ENCODE results near the gene CHD6.

Gene CHD6

GRCh38 chr20:41508335-41508734 is 109.8 kb downstream of the CHD6 start:
- in situ Hi-C loops (cut with MboI; ENCODE audit: low sequenced_read_pairs): no loop called here

GRCh38 chr20:41507851-41508250 is 110.3 kb downstream of the CHD6 start:
- in situ Hi-C loops (cut with MboI; ENCODE audit: low sequenced_read_pairs): no loop called here

GRCh38 chr20:41507436-41507835 is 110.7 kb downstream of the CHD6 start:
- in situ Hi-C loops (cut with MboI; ENCODE audit: low sequenced_read_pairs): no loop called here

GRCh38 chr20:41506192-41506915 is 111.8 kb downstream of the CHD6 start:
- in situ Hi-C loops (cut with MboI; ENCODE audit: low sequenced_read_pairs): no loop called here

GRCh38 chr20:41505184-41505583 is 113.0 kb downstream of the CHD6 start:
- in situ Hi-C loops (cut with MboI; ENCODE audit: low sequenced_read_pairs): no loop called here

- in situ Hi-C loops (cut with MboI; ENCODE audit: low sequenced_read_pairs): no loop called here
Observed at GRCh38 chr20:41501376-41501775, 116.8 kb downstream of the CHD6 start.

- in situ Hi-C loops (cut with MboI; ENCODE audit: low sequenced_read_pairs): no loop called here
Observed at GRCh38 chr20:41499961-41500725, 118.0 kb downstream of the CHD6 start.

- in situ Hi-C loops (cut with MboI; ENCODE audit: low sequenced_read_pairs): no loop called here
Observed at GRCh38 chr20:41499064-41499463, 119.1 kb downstream of the CHD6 start.

- in situ Hi-C loops (cut with MboI; ENCODE audit: low sequenced_read_pairs): no loop called here
Observed at GRCh38 chr20:41497186-41497895, 120.8 kb downstream of the CHD6 start.

- in situ Hi-C loops (cut with MboI; ENCODE audit: low sequenced_read_pairs): no loop called here
Observed at GRCh38 chr20:41494451-41494850, 123.7 kb downstream of the CHD6 start.

- in situ Hi-C loops (cut with MboI; ENCODE audit: low sequenced_read_pairs): no loop called here
Observed at GRCh38 chr20:41483553-41483930, 134.6 kb downstream of the CHD6 start.

GRCh38 chr20:41482647-41483552 is 135.3 kb downstream of the CHD6 start:
- in situ Hi-C loops (cut with MboI; ENCODE audit: low sequenced_read_pairs): no loop called here

GRCh38 chr20:41480054-41480770 is 138.0 kb downstream of the CHD6 start:
- in situ Hi-C loops (cut with MboI; ENCODE audit: low sequenced_read_pairs): no loop called here

- in situ Hi-C loops (cut with MboI; ENCODE audit: low sequenced_read_pairs): no loop called here
Observed at GRCh38 chr20:41479113-41479512, 139.1 kb downstream of the CHD6 start.

- in situ Hi-C loops (cut with MboI; ENCODE audit: low sequenced_read_pairs): no loop called here
Observed at GRCh38 chr20:41478026-41478425, 140.2 kb downstream of the CHD6 start.

GRCh38 chr20:41476446-41476845 is 141.7 kb downstream of the CHD6 start:
- in situ Hi-C loops (cut with MboI; ENCODE audit: low sequenced_read_pairs): no loop called here

- in situ Hi-C loops (cut with MboI; ENCODE audit: low sequenced_read_pairs): no loop called here
Observed at GRCh38 chr20:41476013-41476441, 142.2 kb downstream of the CHD6 start.

GRCh38 chr20:41475503-41475902 is 142.7 kb downstream of the CHD6 start:
- in situ Hi-C loops (cut with MboI; ENCODE audit: low sequenced_read_pairs): no loop called here

- in situ Hi-C loops (cut with MboI; ENCODE audit: low sequenced_read_pairs): no loop called here
Observed at GRCh38 chr20:41470362-41471095, 147.6 kb downstream of the CHD6 start.

Measured in HL-60/S4 (cell line).